GM12801 (cell line): ENCODE data around the gene CFAP221.

Experiments
- CTCF ChIP-seq: IDR thresholded peaks from one replicate; pipeline ENCODE4 v1.5.1; 2011; ENCODE audit warnings: control low read depth; ENCODE audit not compliant: insufficient read length; ENCODE audit errors: extremely low read depth

The CFAP221 gene

GRCh38 chr2:119586085-119586484 is 41.8 kb downstream of the CFAP221 start:
- TF ChIP-seq CTCF, result no peak

GRCh38 chr2:119590873-119591272 is 46.6 kb downstream of the CFAP221 start:
- no peak for TF ChIP-seq CTCF

GRCh38 chr2:119591523-119591922 is 47.3 kb downstream of the CFAP221 start:
- TF ChIP-seq CTCF, result no peak

- no peak for TF ChIP-seq CTCF
Measured at GRCh38 chr2:119592436-119592835, 48.2 kb downstream of the CFAP221 start.

- no peak for TF ChIP-seq CTCF
Measured at GRCh38 chr2:119596638-119597037, 52.4 kb downstream of the CFAP221 start.

GRCh38 chr2:119598596-119599263 is 54.5 kb downstream of the CFAP221 start:
- TF ChIP-seq CTCF, result no peak

- TF ChIP-seq CTCF, result no peak
Measured at GRCh38 chr2:119599384-119599783, 55.1 kb downstream of the CFAP221 start.
